GM21528 (cell line): ENCODE data around the gene PYGM.

Experiments used
- ATAC-seq: cut with Tn5 transposase; IDR thresholded peaks from one replicate; pipeline ENCODE4 v1.9.1; 2021; ENCODE audit warnings: mild to moderate bottlenecking, moderate library complexity; ENCODE audit not compliant: unreplicated experiment, low FRiP score

PYGM gene

DNA sequence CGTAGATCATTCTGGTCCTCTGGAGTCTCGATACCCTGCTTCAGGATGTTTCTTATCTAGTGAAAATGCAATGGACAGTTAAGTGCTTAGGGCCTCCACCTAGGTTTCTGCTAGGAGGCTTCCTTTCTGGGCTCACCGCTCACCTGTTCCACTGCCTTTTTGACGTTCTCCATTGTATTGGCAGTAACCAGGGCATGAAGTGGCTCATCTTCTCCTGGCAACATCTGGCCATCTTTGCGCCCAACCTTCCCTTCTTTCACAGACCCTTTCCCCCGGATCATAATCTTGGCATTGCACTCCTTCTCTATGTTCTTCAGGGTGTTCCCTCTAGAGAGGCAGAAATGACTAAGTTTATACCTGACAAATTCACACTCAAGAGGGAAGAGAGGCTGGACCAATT is 9.5 kb upstream of the PYGM start:
- ATAC-seq: no peak

DNA sequence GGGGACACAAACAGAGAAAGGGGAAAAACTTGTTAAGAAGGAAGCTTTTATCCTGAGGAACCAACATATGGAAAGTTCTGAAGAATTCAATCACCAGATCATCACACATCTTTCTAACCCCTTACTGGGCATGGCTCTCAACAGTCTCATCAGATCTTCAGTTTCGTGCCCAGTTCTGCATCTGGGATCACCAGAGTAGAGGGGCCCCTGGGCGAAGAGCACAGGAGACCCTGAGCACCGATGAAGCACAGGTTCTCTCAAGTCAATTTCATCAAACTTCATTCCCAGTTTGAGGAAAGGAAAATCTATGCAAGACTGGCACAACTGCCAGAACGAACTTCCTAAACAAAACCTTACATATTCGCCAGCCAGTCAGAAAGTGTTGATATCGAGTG is 8.5 kb upstream of the PYGM start:
- ATAC-seq: no peak

DNA sequence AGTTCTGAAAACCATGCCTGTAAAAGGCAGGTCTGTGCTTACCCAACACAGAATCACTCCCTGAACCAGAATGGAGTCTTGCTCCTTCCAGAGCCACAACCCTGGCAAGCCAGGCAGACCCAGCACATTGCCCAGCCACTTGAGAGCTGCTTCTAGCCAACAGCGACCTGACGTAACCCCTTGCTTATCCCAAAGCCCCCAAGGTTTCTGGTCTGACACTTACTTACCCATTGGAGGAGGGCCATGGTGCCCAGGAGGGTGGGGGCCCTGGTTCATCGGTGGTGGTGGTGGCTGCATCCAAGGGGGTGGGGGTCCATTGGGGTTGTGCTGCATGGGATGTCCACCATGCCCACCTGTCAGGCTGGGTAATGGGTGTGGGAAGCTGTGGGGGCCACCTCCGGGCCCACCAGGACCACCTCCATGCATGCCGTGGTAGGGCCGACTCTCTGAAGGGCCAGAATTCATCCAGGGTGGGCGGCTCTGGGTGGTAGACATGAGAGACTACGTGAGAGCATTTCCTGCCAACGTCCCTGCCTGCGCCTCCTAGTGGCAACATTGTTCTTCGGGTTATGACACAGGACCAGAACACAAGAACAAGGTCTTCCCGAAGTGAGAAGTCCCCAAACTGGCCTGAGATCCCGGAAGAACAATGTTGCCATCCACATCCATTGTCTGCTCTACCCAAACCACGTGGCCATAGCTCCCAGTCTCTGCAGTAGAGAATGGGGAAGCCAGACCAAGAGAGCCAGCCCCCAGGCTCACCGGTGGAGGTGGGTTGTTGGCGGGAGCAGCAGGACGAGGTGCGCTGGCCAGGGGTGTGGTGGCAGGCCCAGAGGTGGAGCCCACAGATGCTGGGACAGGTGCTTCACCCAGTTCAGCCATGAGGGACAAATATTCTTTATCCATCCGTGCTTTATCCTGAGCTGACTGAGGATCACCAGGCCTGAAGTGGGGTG is 7.8 kb upstream of the PYGM start:
- ATAC-seq: no peak

DNA sequence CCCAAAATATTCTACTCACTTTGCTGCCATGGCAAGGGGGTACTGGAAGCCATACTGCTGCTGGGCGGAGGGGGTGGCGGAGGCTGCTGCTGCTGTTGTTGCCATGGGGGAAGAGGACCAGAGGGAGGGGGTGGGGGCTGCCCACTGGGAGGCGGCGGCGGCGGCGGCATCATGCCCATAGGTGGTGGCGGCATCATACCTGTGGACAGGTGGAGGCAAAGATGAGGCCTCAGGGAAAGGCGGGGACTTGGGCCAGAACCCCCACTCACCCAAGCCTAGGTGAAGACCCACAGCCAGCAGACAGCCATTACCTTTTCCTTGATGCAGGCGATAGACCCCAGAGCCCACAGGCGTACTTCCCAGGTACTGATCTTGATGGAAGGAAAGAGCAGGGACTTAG is 7.1 kb upstream of the PYGM start:
- no peak for ATAC-seq

DNA sequence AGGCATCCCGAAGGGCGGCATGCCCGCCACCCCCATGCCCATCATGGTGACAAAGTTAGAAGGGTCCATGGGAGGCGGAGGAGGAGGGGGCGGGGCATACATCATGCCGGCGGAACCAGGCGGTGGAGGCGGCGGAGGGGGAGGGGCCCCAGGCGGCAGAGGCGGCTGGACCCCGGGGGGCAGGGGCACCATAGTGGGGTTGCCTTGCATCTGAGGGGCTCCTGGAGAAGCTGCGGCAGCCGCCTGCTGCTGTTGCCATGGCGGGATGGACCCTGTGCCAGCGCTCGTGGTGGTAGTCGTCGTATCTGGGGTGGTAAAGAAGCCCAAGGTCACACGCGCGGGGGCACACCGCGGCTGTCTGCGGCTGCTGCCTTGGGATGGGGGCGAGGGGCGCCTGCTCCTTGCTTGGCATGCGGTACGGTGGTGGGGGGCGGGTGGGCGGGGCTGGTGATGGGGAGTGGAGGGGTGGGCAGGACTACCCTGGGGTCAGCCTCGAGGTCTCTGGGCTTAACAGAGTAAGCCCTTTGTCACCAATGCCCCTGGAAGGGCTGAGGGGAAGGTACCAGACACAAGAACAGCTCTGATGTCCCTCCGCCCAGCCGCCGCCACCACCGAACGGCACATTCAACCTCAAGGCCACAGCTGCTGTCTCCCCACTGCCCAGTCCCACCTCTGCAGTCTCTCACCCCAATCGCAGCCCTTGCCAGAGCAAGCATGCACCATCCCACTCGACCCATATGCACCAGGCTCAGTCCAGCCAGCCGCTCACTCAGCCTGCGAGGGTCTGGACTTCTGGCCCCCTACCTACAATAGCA is 6.3 kb upstream of the PYGM start:
- no peak for ATAC-seq

DNA sequence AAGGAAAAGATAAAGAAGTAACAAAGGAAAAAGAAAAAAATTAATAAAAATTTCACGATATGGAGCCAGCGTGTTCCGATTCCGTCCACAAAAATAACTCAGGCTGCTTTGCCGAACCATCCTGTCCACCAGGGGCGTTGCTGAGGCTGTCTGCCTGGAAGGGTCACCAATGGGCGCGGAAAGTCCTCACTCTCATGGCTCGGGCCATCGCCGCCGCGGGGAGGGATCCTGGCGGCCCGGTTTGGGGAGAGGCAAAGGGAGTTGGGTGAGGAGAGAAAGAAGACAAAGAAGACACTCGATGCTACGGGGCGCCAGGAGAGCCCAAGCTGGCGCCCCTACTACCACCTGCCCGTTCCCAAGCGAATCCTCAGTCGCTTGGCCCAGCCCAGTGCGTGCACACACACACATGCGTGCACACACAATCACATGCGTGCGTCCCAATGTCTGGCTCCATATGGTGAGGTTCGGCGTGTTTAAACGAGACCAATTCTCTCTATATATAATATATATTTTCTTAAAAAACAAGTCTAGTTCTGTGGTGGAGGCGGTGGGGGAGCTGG is 5.6 kb upstream of the PYGM start:
- ATAC-seq: no peak

DNA sequence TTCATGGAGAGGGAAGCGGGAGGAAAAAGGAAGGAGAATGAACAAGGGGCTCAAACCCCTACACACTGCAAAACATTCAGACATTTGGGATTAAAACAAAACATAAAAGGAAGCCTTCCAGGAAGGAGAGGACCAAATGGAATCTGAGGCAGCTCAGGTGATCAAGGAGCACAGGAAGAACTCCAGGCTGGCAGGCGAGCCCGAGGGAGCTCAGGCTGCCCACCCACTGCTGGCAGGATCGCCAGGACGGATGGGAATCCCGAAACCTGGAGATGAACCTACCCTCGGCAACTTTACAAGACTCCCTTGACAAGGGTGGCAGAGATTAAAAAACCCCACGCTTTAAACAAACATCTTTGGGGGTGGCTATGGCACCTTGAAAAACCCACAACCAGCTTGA is 5.0 kb upstream of the PYGM start:
- ATAC-seq: no peak

DNA sequence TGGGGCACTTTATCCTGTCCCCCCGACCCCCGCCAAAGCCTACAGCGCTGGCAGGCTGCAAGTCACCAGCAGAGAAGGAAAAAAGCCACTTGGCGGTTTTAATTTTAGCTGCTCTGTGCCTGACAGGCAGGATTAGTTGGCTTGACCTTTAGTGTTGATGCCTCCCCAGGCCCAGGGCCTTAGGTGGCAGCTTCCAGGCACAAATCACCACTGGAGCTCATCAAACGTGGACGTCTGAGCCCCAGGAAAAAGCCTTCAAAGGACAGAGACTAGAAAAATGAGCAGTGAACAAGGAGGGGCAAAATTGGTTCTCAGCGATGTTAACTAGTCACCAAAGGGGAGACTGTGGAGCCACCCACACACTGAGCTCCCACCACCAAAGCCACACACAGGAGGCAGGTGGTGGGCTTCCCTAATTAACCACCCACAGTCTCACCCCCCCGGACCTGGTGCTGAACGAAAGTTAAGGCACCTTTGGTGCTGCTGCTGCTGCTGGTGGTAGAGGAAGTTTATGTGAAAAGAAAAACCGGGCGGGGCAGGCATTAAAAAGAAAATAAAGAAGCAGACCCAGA is 4.4 kb upstream of the PYGM start:
- no peak for ATAC-seq

DNA sequence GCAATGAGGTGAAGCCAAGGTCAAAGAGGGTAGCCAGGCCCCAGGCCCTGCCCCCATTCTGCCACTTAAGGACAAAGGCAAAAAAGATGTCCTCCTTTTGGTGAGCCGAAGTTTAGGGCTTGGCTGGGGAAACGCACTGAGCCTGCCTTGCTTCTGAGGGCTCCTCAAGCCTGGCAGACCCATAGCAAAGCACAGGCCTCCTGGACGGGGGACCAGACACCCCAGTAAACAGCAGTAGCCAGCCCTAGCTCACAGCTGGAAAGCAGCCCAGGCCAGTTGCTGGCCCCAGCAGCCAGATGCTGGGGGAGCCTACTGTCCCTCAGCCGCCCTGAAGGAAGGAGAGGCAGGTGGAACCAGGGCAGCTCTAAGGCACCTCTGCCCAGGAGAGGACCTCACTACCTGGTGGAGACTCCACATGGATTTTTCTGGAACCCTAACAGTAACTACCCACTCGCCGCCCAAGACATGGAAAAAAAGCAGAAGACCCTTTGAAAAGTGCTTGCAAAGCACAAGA is 3.8 kb upstream of the PYGM start:
- ATAC-seq: no peak

DNA sequence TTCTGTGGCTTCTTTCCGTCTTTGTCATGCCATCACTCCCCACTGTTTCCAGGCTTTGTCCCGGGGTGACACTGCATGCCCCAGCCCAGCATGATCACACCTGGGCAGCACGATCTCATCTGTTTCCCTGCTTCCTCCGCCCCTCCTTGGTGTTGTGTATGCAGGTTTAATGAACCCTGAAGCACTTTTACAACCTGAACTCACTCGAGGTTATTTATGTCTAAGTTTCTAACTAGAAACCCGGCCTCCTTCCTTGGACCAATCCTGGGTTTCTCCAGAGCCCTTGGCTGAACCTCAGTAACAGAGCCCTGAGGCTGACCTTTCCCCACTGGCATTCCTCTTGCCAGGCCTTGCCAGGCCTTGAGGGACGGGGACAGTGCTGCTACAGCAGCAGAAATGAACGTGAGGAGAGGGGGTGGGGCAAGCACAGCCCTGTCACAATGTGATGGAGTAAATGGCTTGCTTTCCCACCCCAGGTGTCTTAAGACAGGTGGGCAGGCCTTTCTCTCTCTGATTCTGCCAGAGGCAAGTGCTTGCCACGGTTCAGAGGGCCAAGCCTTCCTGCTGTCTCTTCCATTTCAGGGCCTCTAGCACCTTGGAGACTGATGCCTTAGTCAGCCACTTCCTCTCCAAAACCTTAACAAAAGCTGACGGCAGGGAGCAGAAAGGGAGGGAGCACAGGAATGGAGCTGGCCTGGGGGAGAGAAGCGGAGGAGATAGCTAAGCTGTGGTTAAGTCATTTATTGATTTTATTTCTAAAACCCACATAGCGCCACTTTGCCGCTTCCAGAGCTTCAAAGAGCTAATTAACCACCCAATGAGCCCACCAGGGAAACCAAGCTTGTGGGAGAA is 3.1 kb upstream of the PYGM start:
- ATAC-seq: no peak

DNA sequence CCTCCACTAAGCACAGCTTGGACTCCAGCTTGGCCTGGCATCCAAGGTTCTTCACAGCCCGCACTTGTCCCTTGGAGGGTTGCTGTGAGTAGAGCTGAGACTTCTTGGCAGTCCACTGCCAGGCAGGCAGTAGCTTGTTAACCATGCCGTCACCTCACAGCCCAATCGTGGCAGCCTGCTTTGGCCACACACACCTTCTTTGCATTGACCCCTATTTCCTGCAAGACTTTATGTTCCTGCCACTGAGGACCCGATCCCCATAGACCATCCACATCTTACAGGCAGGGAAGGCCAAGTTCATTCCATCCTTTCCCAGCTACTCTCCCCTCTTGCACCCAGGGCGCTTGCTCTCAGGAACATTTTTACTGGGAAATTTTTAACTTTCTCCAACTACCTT is 2.5 kb upstream of the PYGM start:
- no peak for ATAC-seq

DNA sequence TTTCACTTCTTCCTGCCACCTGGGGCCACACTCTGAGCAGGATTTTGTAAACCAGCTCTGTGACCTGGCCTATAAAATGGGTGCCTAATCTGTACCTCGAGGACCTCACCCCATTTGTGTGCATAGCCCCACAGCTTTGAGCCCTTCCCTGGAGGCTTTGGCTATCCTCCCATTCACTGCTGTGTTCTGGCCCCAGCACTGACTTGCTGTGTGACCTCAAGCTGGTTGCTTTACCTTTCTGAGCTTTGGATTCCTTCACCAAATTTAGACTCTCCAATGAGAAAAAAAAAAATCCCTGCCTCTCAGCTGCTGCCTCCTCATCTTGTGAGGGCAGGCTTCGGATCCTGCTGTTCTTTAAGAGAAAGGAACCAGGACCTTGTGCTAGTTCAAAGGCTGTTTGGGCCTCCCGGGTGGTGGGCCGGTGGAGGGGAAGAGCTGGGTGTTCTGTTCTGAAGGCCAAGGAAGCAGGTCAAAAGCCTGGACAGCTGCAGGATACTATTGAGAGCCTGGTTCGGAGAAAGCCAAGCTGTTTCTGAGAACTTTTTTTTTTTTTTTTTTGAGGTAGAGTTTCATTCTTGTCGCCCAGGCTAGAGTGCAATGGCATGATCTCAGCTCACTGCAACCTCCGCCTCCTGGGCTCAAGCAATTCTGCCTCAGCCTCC is 1.1 kb upstream of the PYGM start:
- ATAC-seq: no peak

DNA sequence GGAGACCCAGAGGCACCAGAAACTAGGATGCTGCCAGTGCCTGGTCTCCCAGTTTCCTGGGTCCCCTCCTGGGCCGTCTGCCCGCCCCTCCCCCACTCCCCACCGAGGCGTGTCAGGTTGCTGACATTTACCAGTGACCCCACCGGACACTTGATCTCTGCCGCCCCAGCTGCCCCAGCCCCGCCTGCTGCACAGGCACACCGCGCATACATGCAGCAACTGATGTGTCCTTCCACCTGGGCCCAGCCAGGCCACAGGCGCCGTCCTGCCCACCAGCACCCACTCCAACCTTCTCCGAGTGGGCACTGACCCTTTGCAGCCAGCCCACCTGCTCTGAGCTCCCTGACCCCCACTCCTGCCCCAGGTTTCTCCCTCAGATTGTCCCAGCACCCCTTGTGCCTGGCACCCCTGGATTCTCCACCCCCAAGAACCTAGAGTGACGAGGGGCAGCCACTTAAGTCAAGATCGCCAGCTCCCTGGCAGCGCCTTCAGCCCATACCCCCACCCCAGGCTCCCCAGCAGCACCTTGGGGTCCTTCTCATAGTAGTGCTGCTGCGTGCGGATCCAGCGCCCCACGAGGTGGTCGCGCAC is 548 bp downstream of the PYGM start:
- no peak for ATAC-seq

DNA sequence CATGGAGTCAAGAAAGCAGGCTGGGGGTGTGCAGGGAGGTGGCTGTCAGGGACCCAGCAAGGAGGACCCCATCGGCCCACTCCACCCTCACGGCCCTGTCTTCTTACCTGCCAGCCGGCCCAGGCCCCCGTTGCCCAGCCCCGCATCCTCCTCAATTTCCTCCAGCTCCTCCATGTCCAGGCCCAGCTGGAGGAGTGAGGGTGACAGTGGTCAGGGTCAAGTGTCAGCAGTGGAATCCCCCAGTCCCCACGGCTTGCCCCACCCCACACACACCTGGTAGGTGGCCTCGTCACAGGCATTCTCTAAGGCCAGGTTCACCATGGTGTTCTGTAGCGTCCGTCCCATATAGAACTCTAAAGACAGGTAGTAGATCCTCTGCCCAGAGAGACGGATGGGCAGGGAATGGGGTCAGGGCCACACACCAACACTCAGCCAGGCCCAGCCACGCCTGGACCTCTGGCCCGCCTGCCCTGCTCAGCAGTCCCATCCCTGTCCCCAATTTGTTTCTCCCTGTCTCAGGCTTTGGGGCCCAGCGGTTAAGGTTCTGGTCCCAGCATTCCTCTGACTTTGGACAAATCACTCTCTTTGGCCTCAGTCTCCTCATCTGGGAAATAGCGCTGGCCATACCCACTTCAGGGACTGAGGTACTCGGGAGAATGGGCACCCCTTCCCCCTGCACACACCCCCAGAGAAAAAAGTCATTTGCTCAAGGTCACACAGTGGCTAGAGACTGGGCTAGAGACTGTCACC is 1.3 kb downstream of the PYGM start:
- ATAC-seq: no peak

DNA sequence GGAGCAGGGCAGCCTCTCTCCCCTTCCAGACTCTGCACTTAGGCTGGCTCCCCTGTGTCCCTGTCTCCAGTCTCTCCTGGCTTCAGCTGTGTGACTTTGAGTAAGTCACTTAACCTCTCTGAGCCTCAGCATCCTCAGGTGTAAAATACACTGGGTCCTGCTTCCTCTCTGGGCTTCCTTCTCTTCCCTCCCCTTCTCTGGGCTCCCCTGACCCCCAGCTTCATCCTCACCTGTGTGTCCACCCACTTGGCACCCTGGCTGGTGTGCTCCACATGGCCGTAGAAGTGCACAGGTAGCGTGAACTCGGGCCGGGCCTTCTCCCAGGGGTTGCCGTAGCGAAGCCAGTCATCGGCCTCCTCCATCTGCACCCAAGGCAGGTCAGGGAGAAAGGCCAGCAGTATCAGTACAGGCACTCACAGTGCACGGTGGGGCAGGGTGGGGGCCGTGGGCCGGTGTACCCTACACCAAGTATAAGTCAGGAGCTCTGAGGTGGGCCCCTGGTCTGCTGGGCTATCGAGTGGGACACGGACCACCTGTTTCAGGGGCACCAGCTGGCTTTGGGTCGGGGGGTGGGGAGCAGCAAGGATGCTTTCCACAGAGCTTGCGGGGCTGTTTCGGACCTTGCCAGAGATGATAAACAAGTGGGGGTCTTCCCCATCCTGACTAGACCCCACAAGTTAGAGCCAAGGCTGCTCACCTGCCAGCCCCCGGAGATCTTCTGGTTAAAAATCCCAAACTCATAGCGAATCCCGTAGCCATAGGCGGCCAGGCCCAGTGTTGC is 2.0 kb downstream of the PYGM start:
- no peak for ATAC-seq

DNA sequence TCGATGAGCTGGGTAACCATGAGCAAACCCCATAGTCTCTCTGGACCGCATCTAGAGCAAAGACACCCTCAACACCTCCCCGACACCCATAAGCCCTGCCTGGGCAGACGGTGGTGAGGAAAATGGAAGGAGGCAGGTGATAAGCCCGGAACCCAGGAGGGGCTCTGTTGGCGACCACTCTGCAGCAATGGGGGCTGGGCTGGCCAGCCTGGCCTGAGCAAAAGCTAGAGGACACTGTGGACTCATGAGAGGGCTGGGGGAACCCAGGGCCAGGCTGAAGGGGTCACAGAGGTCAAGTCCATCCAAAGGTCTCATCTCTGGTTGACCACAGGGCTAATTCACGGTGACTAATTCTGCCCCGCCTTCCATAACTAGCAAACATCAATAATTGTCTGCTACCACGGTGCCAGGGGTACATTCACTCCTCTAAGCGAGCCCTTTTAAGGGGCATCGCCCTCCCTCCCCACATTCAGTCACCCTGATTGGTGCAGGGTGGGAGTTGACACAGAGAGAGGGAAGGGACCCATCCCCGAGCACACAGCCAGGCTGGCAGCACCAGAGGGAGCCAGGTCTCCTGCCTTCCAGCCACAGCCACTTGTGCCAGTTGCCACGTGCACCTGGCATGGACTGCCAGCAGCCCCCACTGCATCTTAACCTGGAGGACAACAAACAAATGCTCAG is 4.0 kb downstream of the PYGM start:
- ATAC-seq: no peak
